NCI-H524 treated with DMSO at 0.1 percent for 48 hours (cell line): ENCODE data around the gene DENND6B.

Experiments
- DNase-seq: peaks from one replicate; lab custom pipeline; 2025; lab: John Stamatoyannopoulos, UW

DENND6B gene

GRCh38 chr22:50271519-50271970, 55.3 kb downstream of the DENND6B start:
- DNase-seq, result peak; percentile 12

GRCh38 chr22:50270666-50271394, 56.0 kb downstream of the DENND6B start:
- no peak for DNase-seq

- no peak for DNase-seq
Measured at GRCh38 chr22:50269970-50270665, 56.7 kb downstream of the DENND6B start, which contains the start of gene MAPK11. Gene MAPK11, minus strand, starts transcription at chr22:50270380. Its CDS starts 88 bp downstream, at chr22:50270292.

GRCh38 chr22:50269573-50269969, 57.2 kb downstream of the DENND6B start:
- no peak for DNase-seq

GRCh38 chr22:50268655-50269113, 58.1 kb downstream of the DENND6B start:
- DNase-seq, result no peak

- no peak for DNase-seq
Measured at GRCh38 chr22:50267591-50268390, 59.0 kb downstream of the DENND6B start.

- no peak for DNase-seq
Measured at GRCh38 chr22:50266994-50267393, 59.8 kb downstream of the DENND6B start.

GRCh38 chr22:50264946-50265669, 61.7 kb downstream of the DENND6B start:
- DNase-seq, result no peak

- no peak for DNase-seq
Measured at GRCh38 chr22:50264104-50264745, 62.6 kb downstream of the DENND6B start.

GRCh38 chr22:50262973-50263617, 63.7 kb downstream of the DENND6B start:
- no peak for DNase-seq

GRCh38 chr22:50262460-50262911, 64.3 kb downstream of the DENND6B start:
- DNase-seq, result no peak

GRCh38 chr22:50261615-50262459, 65.0 kb downstream of the DENND6B start, which contains the start of gene MAPK12:
Gene MAPK12, minus strand, starts transcription at chr22:50261683. Its CDS starts 174 bp downstream, at chr22:50261509.
- DNase-seq, result no peak

GRCh38 chr22:50260801-50261614, 65.8 kb downstream of the DENND6B start:
- DNase-seq, result no peak

GRCh38 chr22:50260434-50260800, 66.4 kb downstream of the DENND6B start:
- DNase-seq, result no peak

- no peak for DNase-seq
Measured at GRCh38 chr22:50259302-50259701, 67.5 kb downstream of the DENND6B start.
